Measurements from ENCODE around the gene GBGT1. TPM values are rescaled to one million over a fixed set of nuclear protein-coding genes. Genes with fewer than 3 reads are reported as not detected.

GBGT1 gene
- total RNA-seq, 1 donor from 2014 or later: 32.8 TPM

DNA sequence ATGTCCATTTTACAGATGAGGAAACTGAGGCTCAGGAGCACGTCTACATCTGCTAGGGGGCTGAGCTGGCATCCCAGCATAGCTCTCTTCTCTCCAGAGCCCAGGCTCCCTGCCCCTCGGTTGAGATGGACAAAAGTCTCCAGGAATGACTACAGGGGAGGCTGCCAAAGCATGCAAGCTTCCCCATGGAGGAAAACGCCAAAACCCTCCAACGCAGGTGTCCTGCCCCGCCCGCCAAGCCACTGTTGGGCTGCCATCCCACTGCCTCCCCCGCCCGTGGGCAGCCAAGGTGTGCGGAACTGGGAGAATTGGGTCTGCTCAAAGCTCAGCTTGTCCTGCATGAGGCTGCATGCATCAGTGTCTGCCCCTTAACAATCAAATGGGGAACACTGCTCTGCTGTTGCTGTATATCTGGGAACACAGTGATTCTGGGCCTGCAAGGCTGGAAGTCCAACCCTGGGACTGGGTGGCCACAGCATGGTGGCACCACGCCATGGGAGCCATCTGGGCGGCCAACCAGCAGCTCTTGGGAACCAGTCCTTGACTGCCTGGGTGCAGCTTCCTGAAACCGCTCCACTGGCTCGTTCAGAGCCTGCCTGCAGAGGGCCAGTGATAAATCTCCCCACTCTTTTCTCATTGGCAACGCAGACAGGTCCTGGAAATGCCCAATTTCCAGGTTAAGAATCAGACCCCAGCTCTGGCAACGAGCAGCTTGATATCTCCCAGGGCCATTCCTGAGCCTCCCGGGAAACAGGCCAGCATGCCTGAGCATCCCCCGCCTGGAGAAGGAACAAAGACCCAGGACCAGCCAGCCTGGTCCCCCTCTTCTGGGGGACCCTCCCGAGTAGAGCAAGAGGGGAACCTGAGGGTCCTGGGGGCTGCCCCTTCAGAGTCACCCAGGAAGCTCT lies 46.2 kb downstream of the GBGT1 start:
- Mint-ChIP-seq H3K27me3 (ENCODE audit: low read depth) (no peaks in the 10 kb centered on the region), H3K27ac (no peak overlapping the region), H3K36me3 (no peaks in the 10 kb centered on the region), H3K4me3 (no peak overlapping the region), H3K9me3 (no peaks in the 10 kb centered on the region), H3K4me1 (peaks cover 49% of the 10 kb centered on the region)
- TF ChIP-seq, protein P1, sequence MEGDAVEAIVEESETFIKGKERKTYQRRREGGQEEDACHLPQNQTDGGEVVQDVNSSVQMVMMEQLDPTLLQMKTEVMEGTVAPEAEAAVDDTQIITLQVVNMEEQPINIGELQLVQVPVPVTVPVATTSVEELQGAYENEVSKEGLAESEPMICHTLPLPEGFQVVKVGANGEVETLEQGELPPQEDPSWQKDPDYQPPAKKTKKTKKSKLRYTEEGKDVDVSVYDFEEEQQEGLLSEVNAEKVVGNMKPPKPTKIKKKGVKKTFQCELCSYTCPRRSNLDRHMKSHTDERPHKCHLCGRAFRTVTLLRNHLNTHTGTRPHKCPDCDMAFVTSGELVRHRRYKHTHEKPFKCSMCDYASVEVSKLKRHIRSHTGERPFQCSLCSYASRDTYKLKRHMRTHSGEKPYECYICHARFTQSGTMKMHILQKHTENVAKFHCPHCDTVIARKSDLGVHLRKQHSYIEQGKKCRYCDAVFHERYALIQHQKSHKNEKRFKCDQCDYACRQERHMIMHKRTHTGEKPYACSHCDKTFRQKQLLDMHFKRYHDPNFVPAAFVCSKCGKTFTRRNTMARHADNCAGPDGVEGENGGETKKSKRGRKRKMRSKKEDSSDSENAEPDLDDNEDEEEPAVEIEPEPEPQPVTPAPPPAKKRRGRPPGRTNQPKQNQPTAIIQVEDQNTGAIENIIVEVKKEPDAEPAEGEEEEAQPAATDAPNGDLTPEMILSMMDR (IDR thresholded peaks at IDR 0.05; ENCODE audit: unreplicated experiment): no peak
- DNase-seq (ENCODE audit: low spot score in 2 of 2, unreplicated experiment in 2 of 2): no peak

DNA sequence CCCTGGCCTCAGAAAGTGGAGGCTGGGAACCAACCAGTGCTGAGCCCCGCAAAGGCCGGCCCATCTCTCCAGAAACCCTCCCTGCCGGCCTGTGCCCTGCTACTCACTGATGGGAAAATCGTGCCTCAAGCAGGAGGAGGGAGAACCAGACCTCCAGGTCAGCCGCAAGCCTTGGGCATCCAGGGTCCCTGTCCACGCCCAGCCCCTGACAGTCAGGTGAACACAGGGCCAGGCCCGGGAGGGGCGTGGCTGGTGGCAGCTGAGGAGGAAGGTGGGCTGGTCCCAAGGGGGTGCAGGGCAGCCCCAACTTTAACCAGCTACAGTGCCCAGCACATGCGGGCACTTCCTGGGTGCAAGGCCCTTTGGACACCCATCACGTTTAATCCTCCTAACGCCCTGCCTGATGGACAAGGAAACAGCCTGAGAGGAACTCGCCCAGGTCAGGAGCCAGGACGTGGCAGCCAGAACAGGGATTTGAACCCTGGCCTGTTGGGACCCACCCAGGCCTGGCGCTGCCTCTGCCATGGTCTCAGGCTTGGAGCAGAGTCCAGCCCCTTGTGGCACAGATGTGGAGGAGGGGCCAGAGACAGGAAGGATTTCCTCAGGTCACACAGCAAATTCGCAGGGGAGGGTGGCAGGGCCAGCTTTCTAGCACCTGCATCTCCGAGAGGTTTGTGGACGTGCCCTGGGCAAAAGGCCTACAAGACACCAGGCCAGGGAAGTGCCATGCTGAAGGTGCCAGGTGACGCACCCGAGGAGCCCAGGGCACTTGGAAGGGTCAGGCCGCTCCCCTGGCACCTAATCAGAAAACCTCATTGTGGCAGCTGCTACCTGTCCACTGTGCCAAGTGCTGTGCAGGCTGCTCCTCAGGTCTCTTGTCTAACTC lies 47.1 kb downstream of the GBGT1 start:
- no peaks in the 10 kb centered on the region for H3K9me3 Mint-ChIP-seq
- no peak for DNase-seq (ENCODE audit: low spot score in 2 of 2, unreplicated experiment in 2 of 2)
- H3K36me3 Mint-ChIP-seq: no peaks in the 10 kb centered on the region
- H3K4me1 Mint-ChIP-seq: peaks cover 44% of the 10 kb centered on the region
- TF ChIP-seq, protein P1 (IDR thresholded peaks at IDR 0.05; ENCODE audit: unreplicated experiment): no peak
- no peak overlapping the region for H3K27ac Mint-ChIP-seq
- no peak overlapping the region for H3K4me3 Mint-ChIP-seq
- H3K27me3 Mint-ChIP-seq (ENCODE audit: low read depth): no peaks in the 10 kb centered on the region

DNA sequence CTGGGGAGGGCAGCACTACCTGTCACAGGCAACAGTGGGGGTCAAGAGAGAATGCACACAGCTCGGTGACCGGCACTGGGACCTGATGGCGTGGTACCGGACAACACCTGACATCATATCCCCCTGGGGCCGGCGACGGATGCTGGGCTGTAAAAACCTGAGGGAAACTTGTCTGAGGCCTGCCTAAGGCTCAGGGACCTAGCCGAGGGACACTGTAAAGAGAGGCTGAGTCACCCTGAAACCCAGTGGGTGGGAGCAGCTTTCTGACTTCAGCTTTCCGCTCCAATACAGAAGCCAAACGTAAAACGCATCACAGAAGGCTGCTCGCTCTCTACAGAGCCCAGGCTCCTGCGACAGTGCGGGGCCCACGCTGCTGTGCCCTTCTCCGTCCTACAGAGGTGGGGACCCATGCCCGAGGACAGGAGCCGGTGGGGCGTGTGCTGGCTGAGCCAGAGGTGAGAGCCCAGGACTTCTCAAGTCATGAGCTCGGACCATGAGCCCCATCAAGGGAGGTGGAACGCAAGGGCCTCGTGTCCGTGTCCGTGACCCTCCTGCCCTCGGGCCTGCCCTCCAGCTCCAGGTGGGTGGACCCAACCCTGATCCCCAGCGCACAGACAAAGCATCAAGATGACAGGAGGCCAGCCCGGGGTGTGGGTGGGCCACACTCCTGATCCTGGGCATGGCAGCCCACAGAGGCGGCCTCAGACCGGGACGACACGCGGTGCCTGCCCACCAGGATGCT lies 47.9 kb downstream of the GBGT1 start:
- no peak for DNase-seq (ENCODE audit: low spot score in 2 of 2, unreplicated experiment in 2 of 2)
- no peaks in the 10 kb centered on the region for H3K27me3 Mint-ChIP-seq (ENCODE audit: low read depth)
- TF ChIP-seq, protein P1 (IDR thresholded peaks at IDR 0.05; ENCODE audit: unreplicated experiment): no peak
- H3K36me3 Mint-ChIP-seq: no peaks in the 10 kb centered on the region
- no peak overlapping the region for H3K4me3 Mint-ChIP-seq
- no peak overlapping the region for H3K27ac Mint-ChIP-seq
- no peaks in the 10 kb centered on the region for H3K9me3 Mint-ChIP-seq
- peaks cover 42% of the 10 kb centered on the region for H3K4me1 Mint-ChIP-seq

DNA sequence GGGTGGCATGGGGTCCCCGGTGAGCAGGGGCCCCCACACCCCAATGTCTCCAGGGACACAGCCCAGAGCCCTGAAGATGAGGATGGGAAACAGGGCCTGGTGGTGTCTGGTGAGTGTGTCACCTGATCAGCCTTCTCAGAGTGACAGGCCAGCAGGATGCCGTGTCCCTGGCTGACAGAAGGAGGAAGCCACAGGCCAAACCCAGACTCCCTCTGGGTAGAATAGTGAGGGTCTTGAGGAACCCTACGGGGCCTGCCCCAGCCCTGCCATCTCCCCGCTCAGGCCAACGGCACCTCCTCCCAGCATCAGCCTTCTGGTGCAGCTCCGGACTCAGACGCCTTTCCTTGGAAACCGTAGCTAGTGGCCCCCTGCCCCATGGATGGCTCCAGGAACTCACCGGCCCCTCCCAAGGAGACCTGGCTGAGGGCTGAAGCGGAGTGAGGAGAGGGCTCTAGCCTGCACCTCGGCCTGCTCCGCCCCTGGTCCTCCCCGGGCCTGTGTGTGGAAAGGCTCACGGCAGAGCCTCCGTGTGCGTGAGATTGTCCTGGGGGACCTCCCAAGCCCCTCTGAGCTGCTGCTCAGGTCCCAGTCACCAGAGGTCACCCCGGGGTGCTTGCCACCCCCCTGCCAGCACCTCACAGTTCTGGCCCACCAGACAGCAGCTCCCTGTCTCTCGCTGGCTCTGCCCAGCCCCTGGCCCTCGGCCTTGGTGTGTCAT lies 48.7 kb downstream of the GBGT1 start:
- no peak for DNase-seq (ENCODE audit: low spot score in 2 of 2, unreplicated experiment in 2 of 2)
- H3K9me3 Mint-ChIP-seq: no peaks in the 10 kb centered on the region
- TF ChIP-seq, protein P1 (IDR thresholded peaks at IDR 0.05; ENCODE audit: unreplicated experiment): no peak
- no peak overlapping the region for H3K4me3 Mint-ChIP-seq
- no peaks in the 10 kb centered on the region for H3K27me3 Mint-ChIP-seq (ENCODE audit: low read depth)
- H3K36me3 Mint-ChIP-seq: peaks cover 3% of the 10 kb centered on the region
- H3K4me1 Mint-ChIP-seq: peaks cover 37% of the 10 kb centered on the region
- no peak overlapping the region for H3K27ac Mint-ChIP-seq

All from mesothelial cell of epicardium (in vitro differentiated cells).